ENCODE data around the gene EXOC6.
"Not testable (repeated sequence)": the region's sequence is repeated elsewhere in the genome, so short reads cannot be mapped to it uniquely, and the experiment has no call there.

EXOC6 gene

DNA sequence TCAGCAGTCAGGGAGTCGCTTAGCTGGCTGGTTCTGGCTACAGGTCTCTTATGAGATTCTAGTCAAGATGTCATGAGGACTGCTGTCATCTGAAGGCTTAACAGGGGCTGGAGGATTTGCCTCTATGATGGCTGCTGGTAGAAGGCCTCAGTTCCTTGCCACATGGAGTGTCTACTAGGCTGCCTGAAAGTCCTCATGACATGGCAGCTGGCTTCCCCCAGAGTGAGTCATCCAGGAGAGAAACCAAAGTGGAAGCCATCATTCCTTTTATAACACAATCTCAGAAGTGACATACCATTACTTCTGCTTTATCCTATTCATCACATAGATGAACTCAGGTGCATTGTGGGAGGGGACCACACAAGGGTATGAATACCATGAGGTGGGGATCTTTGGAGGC, 75.1 kb downstream of the EXOC6 start:
- no peak overlapping the region for H3K4me3 ChIP-seq (ENCODE audit: low read depth in 1 of 2, low read length in 2 of 2)

DNA sequence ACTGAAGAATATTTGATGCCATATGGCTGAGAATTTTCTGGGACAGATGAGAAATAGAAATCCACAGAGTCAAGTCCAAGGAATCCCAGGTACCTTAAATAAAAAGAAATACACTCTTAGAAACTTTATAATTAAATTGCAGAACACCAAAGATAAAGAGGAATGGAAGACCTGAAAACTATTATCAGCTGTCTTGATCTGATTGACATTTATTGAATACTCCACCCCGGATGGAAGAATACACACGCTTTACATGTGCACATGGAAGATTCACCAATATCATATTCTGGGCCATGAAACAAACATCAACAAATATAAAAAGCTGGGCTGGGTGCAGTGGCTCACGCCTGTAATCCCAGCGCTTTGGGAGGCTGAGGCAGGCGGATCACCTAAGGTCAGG, 81.6 kb downstream of the EXOC6 start:
- Histone ChIP-seq H3K9me3 (ENCODE audit: control insufficient read depth in 1 of 2, low read length in 2 of 2) (no peaks in the 10 kb centered on the region), H3K4me3 (ENCODE audit: low read depth in 1 of 2, low read length in 2 of 2) (no peak overlapping the region), H3K36me3 (ENCODE audit: control insufficient read depth in 1 of 2, insufficient read depth in 2 of 2, low read length in 2 of 2) (peaks cover 0 to 6% of the 10 kb centered on the region in 2 donors), H3K9ac (ENCODE audit: low read depth in 1 of 2, low read length in 2 of 2) (no peak overlapping the region), H3K4me1 (ENCODE audit: control insufficient read depth in 1 of 2, insufficient read depth in 2 of 2, low read length in 2 of 2) (no peaks in the 10 kb centered on the region), H3K27me3 (ENCODE audit: control insufficient read depth in 1 of 2, insufficient read depth in 2 of 2, low read length in 2 of 2) (no peaks in the 10 kb centered on the region), H3K27ac (ENCODE audit: low read depth, low read length) (no peak overlapping the region)

More for the DNA sequence above, 75.1 kb downstream of the EXOC6 start:
- H3K27me3 ChIP-seq (ENCODE audit: control insufficient read depth in 1 of 2, insufficient read depth in 2 of 2, low read length in 2 of 2): no peaks in the 10 kb centered on the region
- no peaks in the 10 kb centered on the region for H3K36me3 ChIP-seq (ENCODE audit: control insufficient read depth in 1 of 2, insufficient read depth in 2 of 2, low read length in 2 of 2)
- no peak overlapping the region for H3K27ac ChIP-seq (ENCODE audit: low read depth, low read length)
- H3K4me1 ChIP-seq (ENCODE audit: control insufficient read depth in 1 of 2, insufficient read depth in 2 of 2, low read length in 2 of 2): no peaks in the 10 kb centered on the region
- H3K9me3 ChIP-seq (ENCODE audit: control insufficient read depth in 1 of 2, low read length in 2 of 2): peaks cover 3 to 5% of the 10 kb centered on the region in 2 donors
- no peak overlapping the region for H3K9ac ChIP-seq (ENCODE audit: low read depth in 1 of 2, low read length in 2 of 2)

DNA sequence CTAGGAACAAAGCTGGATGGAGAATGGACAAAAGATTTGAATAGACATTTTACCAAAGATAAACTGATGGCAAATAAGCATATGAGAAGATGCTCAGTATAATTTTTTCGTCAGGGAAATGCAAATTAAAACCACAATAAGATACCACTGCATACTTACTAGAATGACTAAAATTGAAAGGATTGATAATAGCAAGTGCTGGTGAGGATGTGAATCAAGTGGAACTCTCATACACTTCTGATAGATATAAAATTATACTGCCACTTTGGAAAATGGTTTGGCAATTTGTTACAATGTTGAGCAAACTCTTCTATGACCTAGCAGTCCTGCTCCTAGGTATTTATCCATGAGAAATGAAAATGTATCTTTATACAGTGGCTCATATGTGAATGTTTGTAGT, 83.3 kb downstream of the EXOC6 start:
- H3K27me3 ChIP-seq (ENCODE audit: control insufficient read depth in 1 of 2, insufficient read depth in 2 of 2, low read length in 2 of 2): no peaks in the 10 kb centered on the region
- H3K9me3 ChIP-seq (ENCODE audit: control insufficient read depth in 1 of 2, low read length in 2 of 2): no peaks in the 10 kb centered on the region
- no peak overlapping the region for H3K4me3 ChIP-seq (ENCODE audit: low read depth in 1 of 2, low read length in 2 of 2)
- H3K27ac ChIP-seq (ENCODE audit: low read depth, low read length): no peak overlapping the region
- H3K36me3 ChIP-seq (ENCODE audit: control insufficient read depth in 1 of 2, insufficient read depth in 2 of 2, low read length in 2 of 2): peaks cover 0 to 6% of the 10 kb centered on the region in 2 donors
- no peaks in the 10 kb centered on the region for H3K4me1 ChIP-seq (ENCODE audit: control insufficient read depth in 1 of 2, insufficient read depth in 2 of 2, low read length in 2 of 2)
- no peak overlapping the region for H3K9ac ChIP-seq (ENCODE audit: low read depth in 1 of 2, low read length in 2 of 2)

DNA sequence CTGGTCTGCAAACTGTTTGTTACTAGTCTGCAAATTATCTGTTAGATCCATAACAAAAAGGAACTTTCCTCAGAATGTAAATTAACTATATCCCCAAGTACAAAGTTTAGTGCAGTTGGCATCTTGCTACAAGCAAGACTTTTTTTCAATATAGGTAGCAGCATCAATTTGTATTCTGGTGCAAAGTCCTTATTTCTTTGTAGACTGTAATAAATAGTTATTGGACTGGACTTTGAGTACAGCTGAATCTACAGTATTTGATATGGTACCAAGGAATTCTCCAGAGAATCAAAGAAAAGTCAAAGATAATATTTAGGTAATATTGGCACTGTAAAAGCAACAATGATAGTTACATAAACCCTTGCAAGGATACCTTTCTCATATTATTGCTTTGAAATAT, 89.6 kb downstream of the EXOC6 start:
- Histone ChIP-seq H3K27ac (ENCODE audit: low read depth, low read length) (no peak overlapping the region), H3K36me3 (ENCODE audit: control insufficient read depth in 1 of 2, insufficient read depth in 2 of 2, low read length in 2 of 2) (no peaks in the 10 kb centered on the region), H3K9ac (ENCODE audit: low read depth in 1 of 2, low read length in 2 of 2) (no peak overlapping the region), H3K9me3 (ENCODE audit: control insufficient read depth in 1 of 2, low read length in 2 of 2) (no peaks in the 10 kb centered on the region), H3K27me3 (ENCODE audit: control insufficient read depth in 1 of 2, insufficient read depth in 2 of 2, low read length in 2 of 2) (no peaks in the 10 kb centered on the region), H3K4me1 (ENCODE audit: control insufficient read depth in 1 of 2, insufficient read depth in 2 of 2, low read length in 2 of 2) (peaks cover 5 to 15% of the 10 kb centered on the region in 2 donors), H3K4me3 (ENCODE audit: low read depth in 1 of 2, low read length in 2 of 2) (no peak overlapping the region)

DNA sequence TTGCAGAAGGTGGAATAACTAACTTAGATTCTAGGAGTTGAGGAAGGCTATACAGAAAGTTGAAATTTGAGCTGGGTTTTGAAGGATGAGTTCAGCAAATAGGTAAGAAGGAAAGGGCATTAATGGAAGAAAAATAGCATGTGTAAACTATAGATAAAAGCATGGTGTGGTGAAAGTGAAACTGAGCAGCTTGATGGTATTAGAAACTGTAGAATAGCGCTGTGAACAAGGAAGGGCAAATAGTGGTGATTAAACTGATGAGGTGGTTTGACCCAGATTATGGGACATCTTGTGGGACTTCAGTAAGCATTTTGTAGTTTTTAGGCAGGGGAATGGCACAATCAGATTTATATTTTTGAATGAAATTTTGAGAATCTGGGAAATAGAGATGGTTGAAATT, 90.5 kb downstream of the EXOC6 start:
- no peak overlapping the region for H3K27ac ChIP-seq (ENCODE audit: low read depth, low read length)
- H3K4me3 ChIP-seq (ENCODE audit: low read depth in 1 of 2, low read length in 2 of 2): no peak overlapping the region
- H3K4me1 ChIP-seq (ENCODE audit: control insufficient read depth in 1 of 2, insufficient read depth in 2 of 2, low read length in 2 of 2): peaks cover 5 to 15% of the 10 kb centered on the region in 2 donors
- no peaks in the 10 kb centered on the region for H3K9me3 ChIP-seq (ENCODE audit: control insufficient read depth in 1 of 2, low read length in 2 of 2)
- no peak overlapping the region for H3K9ac ChIP-seq (ENCODE audit: low read depth in 1 of 2, low read length in 2 of 2)
- peaks cover 0 to 2% of the 10 kb centered on the region in 2 donors for H3K36me3 ChIP-seq (ENCODE audit: control insufficient read depth in 1 of 2, insufficient read depth in 2 of 2, low read length in 2 of 2)
- no peaks in the 10 kb centered on the region for H3K27me3 ChIP-seq (ENCODE audit: control insufficient read depth in 1 of 2, insufficient read depth in 2 of 2, low read length in 2 of 2)

DNA sequence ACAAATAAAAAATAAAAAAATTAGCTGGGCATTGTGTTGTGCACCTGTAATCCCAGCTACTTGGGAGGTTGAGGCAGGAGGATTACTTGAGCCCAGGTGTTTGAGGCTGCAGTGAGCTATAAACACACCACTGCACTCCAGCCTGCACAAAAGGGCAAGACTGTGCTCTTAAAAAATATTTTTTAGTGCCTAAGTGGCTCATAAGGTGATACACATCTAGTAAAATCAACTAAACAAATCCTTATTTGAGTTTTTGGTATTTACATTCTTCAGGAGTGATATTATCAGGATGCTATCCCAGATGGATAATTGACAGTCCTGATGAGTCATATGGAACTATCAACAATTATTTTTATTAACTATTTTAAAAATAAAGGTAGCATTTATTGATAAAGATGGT, 93.9 kb downstream of the EXOC6 start:
- Histone ChIP-seq H3K9ac (ENCODE audit: low read depth in 1 of 2, low read length in 2 of 2) (no peak overlapping the region), H3K27ac (ENCODE audit: low read depth, low read length) (no peak overlapping the region), H3K27me3 (ENCODE audit: control insufficient read depth in 1 of 2, insufficient read depth in 2 of 2, low read length in 2 of 2) (no peaks in the 10 kb centered on the region), H3K9me3 (ENCODE audit: control insufficient read depth in 1 of 2, low read length in 2 of 2) (no peaks in the 10 kb centered on the region), H3K4me1 (ENCODE audit: control insufficient read depth in 1 of 2, insufficient read depth in 2 of 2, low read length in 2 of 2) (peaks cover 5 to 15% of the 10 kb centered on the region in 2 donors), H3K4me3 (ENCODE audit: low read depth in 1 of 2, low read length in 2 of 2) (no peak overlapping the region), H3K36me3 (ENCODE audit: control insufficient read depth in 1 of 2, insufficient read depth in 2 of 2, low read length in 2 of 2) (peaks cover 0 to 7% of the 10 kb centered on the region in 2 donors)

DNA sequence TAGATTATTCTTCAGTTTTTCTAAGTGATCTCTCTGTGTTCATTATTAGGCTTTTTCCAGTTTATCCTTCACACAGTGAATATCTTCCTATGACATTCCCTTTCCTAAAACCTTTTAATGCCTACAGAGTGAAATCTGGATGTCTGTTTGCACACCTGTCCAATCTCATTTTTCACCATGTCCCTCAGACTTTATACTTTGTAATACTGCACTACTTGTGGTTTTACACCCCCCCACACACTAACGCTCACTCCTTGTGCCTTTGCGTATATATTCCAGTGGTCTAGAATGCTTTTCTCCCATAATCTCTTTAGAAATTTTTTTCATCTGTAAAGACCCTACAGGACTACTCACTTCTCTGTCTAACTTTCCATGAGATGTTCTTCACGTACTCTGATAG, 98.2 kb downstream of the EXOC6 start:
- peaks cover 0 to 14% of the 10 kb centered on the region in 2 donors for H3K36me3 ChIP-seq (ENCODE audit: control insufficient read depth in 1 of 2, insufficient read depth in 2 of 2, low read length in 2 of 2)
- H3K9me3 ChIP-seq (ENCODE audit: control insufficient read depth in 1 of 2, low read length in 2 of 2): no peaks in the 10 kb centered on the region
- no peak overlapping the region for H3K9ac ChIP-seq (ENCODE audit: low read depth in 1 of 2, low read length in 2 of 2)
- H3K27ac ChIP-seq (ENCODE audit: low read depth, low read length): no peak overlapping the region
- H3K4me1 ChIP-seq (ENCODE audit: control insufficient read depth in 1 of 2, insufficient read depth in 2 of 2, low read length in 2 of 2): no peaks in the 10 kb centered on the region
- H3K4me3 ChIP-seq (ENCODE audit: low read depth in 1 of 2, low read length in 2 of 2): no peak overlapping the region
- no peaks in the 10 kb centered on the region for H3K27me3 ChIP-seq (ENCODE audit: control insufficient read depth in 1 of 2, insufficient read depth in 2 of 2, low read length in 2 of 2)

DNA sequence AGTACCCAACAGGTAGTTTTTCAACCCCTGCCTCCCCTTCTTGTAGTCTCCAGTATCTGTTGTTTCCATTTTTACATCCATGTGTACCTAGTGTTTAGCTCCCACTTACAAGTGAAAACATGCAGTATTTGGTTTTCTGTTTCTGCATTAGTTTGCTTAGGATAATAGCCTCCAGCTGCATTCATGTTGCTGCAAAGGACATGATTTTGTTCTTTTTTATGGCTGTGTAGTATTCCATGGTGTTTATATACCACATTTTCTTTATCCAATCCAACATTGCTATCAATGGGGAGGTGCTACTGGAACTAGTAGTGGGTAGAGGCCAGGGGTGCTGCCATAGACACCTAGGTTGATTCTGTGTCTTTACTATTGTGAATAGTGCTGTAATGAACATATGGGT, 104.3 kb downstream of the EXOC6 start:
- H3K27ac ChIP-seq (ENCODE audit: low read depth, low read length); H3K36me3 ChIP-seq (ENCODE audit: control insufficient read depth in 1 of 2, insufficient read depth in 2 of 2, low read length in 2 of 2); H3K4me1 ChIP-seq (ENCODE audit: control insufficient read depth in 1 of 2, insufficient read depth in 2 of 2, low read length in 2 of 2); H3K27me3 ChIP-seq (ENCODE audit: control insufficient read depth in 1 of 2, insufficient read depth in 2 of 2, low read length in 2 of 2); H3K4me3 ChIP-seq (ENCODE audit: low read depth in 1 of 2, low read length in 2 of 2); H3K9me3 ChIP-seq (ENCODE audit: control insufficient read depth in 1 of 2, low read length in 2 of 2); H3K9ac ChIP-seq (ENCODE audit: low read depth in 1 of 2, low read length in 2 of 2): not testable (repeated sequence)

DNA sequence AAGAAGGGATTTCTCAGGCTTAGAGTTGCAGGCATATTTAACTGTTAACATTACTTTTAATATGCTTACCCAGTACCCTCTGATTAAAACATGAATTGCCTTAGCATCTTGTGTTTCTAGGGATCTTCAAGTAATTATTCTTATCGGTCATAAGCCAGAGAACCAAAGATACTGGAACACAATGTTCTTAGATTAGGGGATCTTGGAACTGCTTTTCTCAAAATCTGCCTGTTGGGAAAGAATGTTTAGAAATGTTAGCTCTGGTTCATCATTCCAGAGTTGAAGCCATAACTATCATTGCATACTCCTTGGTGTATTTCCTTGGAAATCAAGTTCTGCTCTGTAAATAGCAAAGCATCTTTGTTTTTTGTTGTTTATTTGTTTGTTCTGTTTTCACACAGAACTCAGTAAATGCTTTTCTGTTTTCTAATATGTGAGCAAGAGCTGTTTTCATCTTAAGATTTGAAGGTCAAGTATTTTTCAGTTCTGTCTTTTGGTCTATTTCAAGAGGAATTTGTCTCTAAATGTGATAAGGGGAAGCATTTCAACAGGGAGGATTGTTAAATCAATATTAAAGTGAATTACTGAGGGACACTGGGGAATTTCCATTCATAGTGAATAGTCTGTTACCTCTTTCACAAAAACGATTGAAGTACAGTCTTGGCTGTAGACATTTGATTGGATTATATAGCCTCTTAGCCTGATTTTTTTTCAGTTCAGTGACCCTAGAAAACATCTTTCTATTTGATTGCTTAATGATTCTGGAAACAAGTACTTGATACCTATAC, 109.1 kb downstream of the EXOC6 start:
- Histone ChIP-seq H3K4me3 (ENCODE audit: low read depth in 1 of 2, low read length in 2 of 2) (no peak overlapping the region), H3K9me3 (ENCODE audit: control insufficient read depth in 1 of 2, low read length in 2 of 2) (no peaks in the 10 kb centered on the region), H3K36me3 (ENCODE audit: control insufficient read depth in 1 of 2, insufficient read depth in 2 of 2, low read length in 2 of 2) (no peaks in the 10 kb centered on the region)

DNA sequence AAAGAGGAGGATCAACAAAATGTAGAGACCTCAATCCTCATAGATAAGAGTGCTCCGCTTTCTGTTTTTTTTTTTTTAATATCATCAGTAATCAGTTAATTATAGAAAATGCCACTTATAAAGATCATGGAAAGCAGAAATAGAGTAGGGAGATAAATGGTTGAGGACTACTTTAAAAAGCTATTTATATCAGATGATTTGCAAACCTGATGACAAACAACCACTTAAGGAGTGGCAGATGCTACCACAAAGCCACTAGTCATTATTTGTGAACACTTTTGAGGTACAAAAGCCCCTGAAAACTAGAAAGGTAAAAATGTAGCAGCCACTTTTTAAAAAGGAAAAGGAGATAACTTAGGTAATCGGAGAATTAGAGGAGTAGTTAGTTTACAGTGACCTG, 113.3 kb downstream of the EXOC6 start:
- no peaks in the 10 kb centered on the region for H3K9me3 ChIP-seq (ENCODE audit: control insufficient read depth in 1 of 2, low read length in 2 of 2)
- H3K4me1 ChIP-seq (ENCODE audit: control insufficient read depth in 1 of 2, insufficient read depth in 2 of 2, low read length in 2 of 2): no peaks in the 10 kb centered on the region
- H3K27me3 ChIP-seq (ENCODE audit: control insufficient read depth in 1 of 2, insufficient read depth in 2 of 2, low read length in 2 of 2): no peaks in the 10 kb centered on the region
- no peak overlapping the region for H3K27ac ChIP-seq (ENCODE audit: low read depth, low read length)
- H3K36me3 ChIP-seq (ENCODE audit: control insufficient read depth in 1 of 2, insufficient read depth in 2 of 2, low read length in 2 of 2): no peaks in the 10 kb centered on the region
- H3K4me3 ChIP-seq (ENCODE audit: low read depth in 1 of 2, low read length in 2 of 2): no peak overlapping the region
- no peak overlapping the region for H3K9ac ChIP-seq (ENCODE audit: low read depth in 1 of 2, low read length in 2 of 2)

More for the DNA sequence above, 109.1 kb downstream of the EXOC6 start:
- Histone ChIP-seq H3K27me3 (ENCODE audit: control insufficient read depth in 1 of 2, insufficient read depth in 2 of 2, low read length in 2 of 2) (no peaks in the 10 kb centered on the region), H3K9ac (ENCODE audit: low read depth in 1 of 2, low read length in 2 of 2) (no peak overlapping the region), H3K27ac (ENCODE audit: low read depth, low read length) (no peak overlapping the region), H3K4me1 (ENCODE audit: control insufficient read depth in 1 of 2, insufficient read depth in 2 of 2, low read length in 2 of 2) (no peaks in the 10 kb centered on the region)

Data from duodenal mucosa (tissue), 2 donors.